NB4 (cell line): ENCODE data around the gene SLC16A13.

Source experiments
- DNase-seq: peaks from one replicate; pipeline ENCODE4 v3.0.0; 2010; ENCODE audit warnings: low read depth
- H3K4me3 ChIP-seq: one replicate; pipeline ENCODE4 v1.5.1; 2011; ENCODE audit warnings: mild to moderate bottlenecking, low read depth, low read length, moderate library complexity
- CTCF ChIP-seq: IDR thresholded peaks from one replicate; pipeline ENCODE4 v1.5.1; 2012; ENCODE audit warnings: low read depth, low read length
- MAX ChIP-seq: IDR thresholded peaks from 2 replicates; pipeline ENCODE4 v1.6.1; 2011; ENCODE audit warnings: low read depth, low read length
- MYC ChIP-seq: IDR thresholded peaks from 2 replicates; pipeline ENCODE4 v1.6.1; 2011; ENCODE audit warnings: low read depth, low read length
- POLR2A ChIP-seq: IDR thresholded peaks from 2 replicates; pipeline ENCODE4 v1.6.1; 2011; ENCODE audit warnings: mild to moderate bottlenecking; ENCODE audit not compliant: insufficient read length; ENCODE audit errors: extremely low read depth

Gene SLC16A13

GRCh38 chr17:7023576-7024401 lies 12.0 kb upstream of the SLC16A13 start:
- no peak for TF ChIP-seq POLR2A
- TF ChIP-seq MAX, result no peak
- no peak for TF ChIP-seq CTCF
- TF ChIP-seq MYC, result no peak
- no peak overlapping the region for H3K4me3 ChIP-seq

GRCh38 chr17:7024402-7024785 lies 11.4 kb upstream of the SLC16A13 start:
- TF ChIP-seq POLR2A, result no peak
- no peak for DNase-seq
- H3K4me3 ChIP-seq, result no peak overlapping the region

More at GRCh38 chr17:7023576-7024401, 12.0 kb upstream of the SLC16A13 start:
- DNase-seq, result no peak

- DNase-seq, result no peak
- TF ChIP-seq MAX, result no peak
- no peak for TF ChIP-seq POLR2A
- no peak for TF ChIP-seq CTCF
- TF ChIP-seq MYC, result no peak
- H3K4me3 ChIP-seq, result no peak overlapping the region
Observed at GRCh38 chr17:7025245-7025644, 10.6 kb upstream of the SLC16A13 start.

GRCh38 chr17:7026471-7027115 lies 9.2 kb upstream of the SLC16A13 start:
- no peak overlapping the region for H3K4me3 ChIP-seq
- DNase-seq, result no peak
- TF ChIP-seq MYC, result no peak
- no peak for TF ChIP-seq POLR2A
- no peak for TF ChIP-seq CTCF
- no peak for TF ChIP-seq MAX

GRCh38 chr17:7027335-7027734 lies 8.5 kb upstream of the SLC16A13 start:
- no peak for DNase-seq
- H3K4me3 ChIP-seq, result no peak overlapping the region
- TF ChIP-seq CTCF (no peak), MYC (no peak), POLR2A (no peak), MAX (no peak)

GRCh38 chr17:7029096-7029495 lies 6.7 kb upstream of the SLC16A13 start:
- no peak overlapping the region for H3K4me3 ChIP-seq
- no peak for TF ChIP-seq CTCF
- TF ChIP-seq MYC, result no peak
- no peak for TF ChIP-seq POLR2A
- no peak for TF ChIP-seq MAX
- DNase-seq, result no peak
